ENCODE results near the gene IGFBP7.

The IGFBP7 gene

DNA sequence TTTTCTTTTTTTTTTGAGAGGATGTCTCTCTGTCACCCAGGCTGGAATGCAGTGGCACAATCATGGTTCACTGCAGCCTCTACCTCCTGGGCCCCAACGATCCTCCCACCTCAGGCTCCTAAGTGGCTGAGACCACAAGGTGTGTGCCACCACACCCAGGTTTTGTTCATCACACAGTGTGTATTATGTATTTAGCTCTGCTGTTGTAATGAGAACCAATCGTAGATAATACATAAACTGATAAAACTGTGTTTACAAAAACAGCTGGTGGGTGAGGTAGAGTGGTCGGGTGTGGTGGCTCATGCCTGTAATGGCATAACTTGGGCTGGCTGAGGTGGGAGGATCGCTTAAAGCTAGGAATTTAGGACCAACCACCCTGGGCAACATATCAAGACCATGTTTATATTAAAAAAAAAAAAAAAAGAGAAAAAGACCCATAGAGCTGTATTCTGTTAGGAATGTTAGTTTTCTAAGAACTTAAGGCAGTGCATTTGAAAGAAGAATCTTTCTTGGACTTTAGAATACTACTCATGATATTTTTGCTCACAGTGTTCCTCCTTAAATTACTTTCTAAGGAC lies 96.6 kb downstream of the IGFBP7 start:
- H4K20me1 ChIP-seq (ENCODE audit: insufficient read depth): 0 out of 2 replicates have a peak, but pooled peaks cover 3% of the 10 kb centered on the region
- no peak overlapping the region for H3K9ac ChIP-seq
- H3K36me3 ChIP-seq (ENCODE audit: insufficient read depth): peaks cover 36% of the 10 kb centered on the region; the same call in 1 of the 2 replicates
- H3K79me2 ChIP-seq (ENCODE audit: insufficient read depth, low read depth): no peaks in the 10 kb centered on the region
- H3K27me3 ChIP-seq (ENCODE audit: insufficient read depth, low read depth): no peaks in the 10 kb centered on the region
- no peak overlapping the region for H3K4me2 ChIP-seq
- H3K27ac ChIP-seq: no peak overlapping the region
- TF ChIP-seq, protein P1, sequence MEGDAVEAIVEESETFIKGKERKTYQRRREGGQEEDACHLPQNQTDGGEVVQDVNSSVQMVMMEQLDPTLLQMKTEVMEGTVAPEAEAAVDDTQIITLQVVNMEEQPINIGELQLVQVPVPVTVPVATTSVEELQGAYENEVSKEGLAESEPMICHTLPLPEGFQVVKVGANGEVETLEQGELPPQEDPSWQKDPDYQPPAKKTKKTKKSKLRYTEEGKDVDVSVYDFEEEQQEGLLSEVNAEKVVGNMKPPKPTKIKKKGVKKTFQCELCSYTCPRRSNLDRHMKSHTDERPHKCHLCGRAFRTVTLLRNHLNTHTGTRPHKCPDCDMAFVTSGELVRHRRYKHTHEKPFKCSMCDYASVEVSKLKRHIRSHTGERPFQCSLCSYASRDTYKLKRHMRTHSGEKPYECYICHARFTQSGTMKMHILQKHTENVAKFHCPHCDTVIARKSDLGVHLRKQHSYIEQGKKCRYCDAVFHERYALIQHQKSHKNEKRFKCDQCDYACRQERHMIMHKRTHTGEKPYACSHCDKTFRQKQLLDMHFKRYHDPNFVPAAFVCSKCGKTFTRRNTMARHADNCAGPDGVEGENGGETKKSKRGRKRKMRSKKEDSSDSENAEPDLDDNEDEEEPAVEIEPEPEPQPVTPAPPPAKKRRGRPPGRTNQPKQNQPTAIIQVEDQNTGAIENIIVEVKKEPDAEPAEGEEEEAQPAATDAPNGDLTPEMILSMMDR (conservative IDR thresholded peaks at IDR 0.05; ENCODE audit: low read depth, low read length): no peak
- H2AFZ ChIP-seq (ENCODE audit: low read depth): no peak overlapping the region
- H3K4me1 ChIP-seq (ENCODE audit: low read depth, poor library complexity, severe bottlenecking): peaks cover 16% of the 10 kb centered on the region
- H3K4me3 ChIP-seq (IDR thresholded peaks at IDR 0.05; ENCODE audit: insufficient read depth, low read depth, low read length): no peak overlapping the region

- TF ChIP-seq, protein P1 (conservative IDR thresholded peaks at IDR 0.05; ENCODE audit: low read depth, low read length): no peak
- H3K9ac ChIP-seq: no peak overlapping the region
- H3K27me3 ChIP-seq (ENCODE audit: insufficient read depth, low read depth): no peaks in the 10 kb centered on the region
- no peaks in the 10 kb centered on the region for H4K20me1 ChIP-seq (ENCODE audit: insufficient read depth)
- no peak overlapping the region for H3K4me2 ChIP-seq
- no peaks in the 10 kb centered on the region; the same call in 1 of the 2 replicates for H3K36me3 ChIP-seq (ENCODE audit: insufficient read depth)
- no peaks in the 10 kb centered on the region for H3K4me1 ChIP-seq (ENCODE audit: low read depth, poor library complexity, severe bottlenecking)
- no peak overlapping the region for H3K4me3 ChIP-seq (IDR thresholded peaks at IDR 0.05; ENCODE audit: insufficient read depth, low read depth, low read length)
- peaks cover 9% of the 10 kb centered on the region; the same call in 1 of the 2 replicates for H3K79me2 ChIP-seq (ENCODE audit: insufficient read depth, low read depth)
- H2AFZ ChIP-seq (ENCODE audit: low read depth): no peak overlapping the region
- H3K27ac ChIP-seq: no peak overlapping the region
These were observed 110.4 kb downstream of the IGFBP7 start for GRCh38 chr4:56999751-57000150.

DNA sequence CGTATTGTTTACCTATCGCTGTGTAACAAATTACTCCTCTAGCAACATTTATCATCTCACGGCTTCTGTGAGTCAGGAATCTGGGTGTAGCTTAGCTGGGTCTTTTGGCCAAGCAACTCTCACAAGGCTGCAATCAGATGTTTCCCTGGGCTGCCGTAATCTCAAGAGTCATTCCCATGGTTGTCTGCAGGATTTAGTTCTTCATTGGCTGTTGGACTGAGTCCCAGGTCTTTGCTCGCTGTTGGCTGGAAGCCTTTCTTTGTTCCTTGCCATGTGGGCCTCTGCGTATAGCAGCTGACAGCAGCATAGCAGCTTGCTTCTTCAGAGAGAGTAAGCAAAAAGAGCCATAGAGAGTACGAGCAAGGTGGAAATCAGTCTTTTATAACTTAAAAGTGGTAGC lies 114.7 kb downstream of the IGFBP7 start:
- no peak overlapping the region for H3K9ac ChIP-seq
- H3K36me3 ChIP-seq (ENCODE audit: insufficient read depth): peaks cover 10% of the 10 kb centered on the region; the same call in 1 of the 2 replicates
- no peak overlapping the region for H3K4me2 ChIP-seq
- H3K4me1 ChIP-seq (ENCODE audit: low read depth, poor library complexity, severe bottlenecking): peaks cover 4% of the 10 kb centered on the region
- no peak overlapping the region for H3K27ac ChIP-seq
- TF ChIP-seq, protein P1 (conservative IDR thresholded peaks at IDR 0.05; ENCODE audit: low read depth, low read length): no peak
- no peak overlapping the region for H3K4me3 ChIP-seq (IDR thresholded peaks at IDR 0.05; ENCODE audit: insufficient read depth, low read depth, low read length)
- no peak overlapping the region for H2AFZ ChIP-seq (ENCODE audit: low read depth)
- no peaks in the 10 kb centered on the region for H3K27me3 ChIP-seq (ENCODE audit: insufficient read depth, low read depth)
- H3K79me2 ChIP-seq (ENCODE audit: insufficient read depth, low read depth): peaks cover 30% of the 10 kb centered on the region
- H4K20me1 ChIP-seq (ENCODE audit: insufficient read depth): no peaks in the 10 kb centered on the region

- Histone ChIP-seq H4K20me1 (ENCODE audit: insufficient read depth) (peaks cover 10% of the 10 kb centered on the region; the same call in 1 of the 2 replicates), H3K4me1 (ENCODE audit: low read depth, poor library complexity, severe bottlenecking) (peaks cover 12% of the 10 kb centered on the region), H3K4me2 (no peak overlapping the region), H2AFZ (ENCODE audit: low read depth) (no peak overlapping the region), H3K4me3 (IDR thresholded peaks at IDR 0.05; ENCODE audit: insufficient read depth, low read depth, low read length) (no peak overlapping the region), H3K27ac (no peak overlapping the region), H3K27me3 (ENCODE audit: insufficient read depth, low read depth) (no peaks in the 10 kb centered on the region), H3K36me3 (ENCODE audit: insufficient read depth) (peaks cover 16% of the 10 kb centered on the region; the same call in 1 of the 2 replicates), H3K9ac (no peak overlapping the region), H3K79me2 (ENCODE audit: insufficient read depth, low read depth) (peaks cover 64% of the 10 kb centered on the region)
- TF ChIP-seq, protein P1 (conservative IDR thresholded peaks at IDR 0.05; ENCODE audit: low read depth, low read length): no peak
These were observed 119.9 kb downstream of the IGFBP7 start for GRCh38 chr4:56990109-56990905.
